ENCODE results near the gene CLIC4.
"Not testable (repeated sequence)": the region's sequence is repeated elsewhere in the genome, so short reads cannot be mapped to it uniquely, and the experiment has no call there.

The CLIC4 gene

GRCh38 chr1:24744911-24745710 is at the start of gene CLIC4:
Gene CLIC4, plus strand, starts transcription at chr1:24745447. Its CDS starts 107 bp downstream, at chr1:24745554.
- peak; percentile 99 for DNase-seq

GRCh38 chr1:24696041-24696755 is 49.0 kb upstream of the CLIC4 start:
- DNase-seq: no peak

- DNase-seq: no peak
Observed at GRCh38 chr1:24696756-24697330, 48.4 kb upstream of the CLIC4 start.

- not testable (repeated sequence) for DNase-seq
Observed at GRCh38 chr1:24697453-24698001, 47.7 kb upstream of the CLIC4 start.

GRCh38 chr1:24698326-24698725 is 46.9 kb upstream of the CLIC4 start:
- DNase-seq: not testable (repeated sequence)

- DNase-seq: no peak
Observed at GRCh38 chr1:24699628-24700027, 45.6 kb upstream of the CLIC4 start.

- peak; percentile 62 for DNase-seq
Observed at GRCh38 chr1:24702511-24703293, 42.5 kb upstream of the CLIC4 start.

GRCh38 chr1:24704411-24705259 is 40.6 kb upstream of the CLIC4 start:
- DNase-seq: peak; percentile 77

- DNase-seq: peak; percentile 87
Observed at GRCh38 chr1:24705260-24706073, 39.8 kb upstream of the CLIC4 start.

- DNase-seq: not testable (repeated sequence)
Observed at GRCh38 chr1:24706074-24706389, 39.2 kb upstream of the CLIC4 start.

- DNase-seq: peak; percentile 81
Observed at GRCh38 chr1:24707687-24708086, 37.6 kb upstream of the CLIC4 start.

- no peak for DNase-seq
Observed at GRCh38 chr1:24708938-24709337, 36.3 kb upstream of the CLIC4 start.

GRCh38 chr1:24709791-24710441 is 35.3 kb upstream of the CLIC4 start:
- DNase-seq: no peak

GRCh38 chr1:24711329-24711728 is 33.9 kb upstream of the CLIC4 start:
- no peak for DNase-seq

- DNase-seq: peak; percentile 83
Observed at GRCh38 chr1:24713176-24713575, 32.1 kb upstream of the CLIC4 start.

- DNase-seq: no peak
Observed at GRCh38 chr1:24713736-24714135, 31.5 kb upstream of the CLIC4 start.

- DNase-seq: no peak
Observed at GRCh38 chr1:24714859-24715520, 30.3 kb upstream of the CLIC4 start.

- no peak for DNase-seq
Observed at GRCh38 chr1:24715658-24716057, 29.6 kb upstream of the CLIC4 start.

GRCh38 chr1:24717887-24718650 is 27.2 kb upstream of the CLIC4 start:
- DNase-seq: no peak

All from fibroblast of upper back skin (primary cell).